Neural cell (in vitro differentiated cells): ENCODE measurements around the gene PTRH1. TPM values are rescaled to one million over a fixed set of nuclear protein-coding genes. Genes with fewer than 3 reads are reported as not detected.

Source experiments
- H2AFZ ChIP-seq: fragments of 200-600, 300-800 bp; sonication (generic), shearing (Covaris generic); 2 replicates; pipeline ENCODE4 v1.6.0; 2014; ENCODE audit warnings: low read depth, mild to moderate bottlenecking, antibody characterized with exemption, low read length, moderate library complexity
- H3F3A ChIP-seq: fragments of 200-600 bp; shearing (Covaris generic); 2 replicates; pipeline ENCODE4 v1.6.1; 2016; ENCODE audit warnings: mild to moderate bottlenecking, moderate library complexity, mixed read lengths, antibody characterized with exemption, low read length; ENCODE audit not compliant: insufficient read depth, poor library complexity, severe bottlenecking
- H3K27ac ChIP-seq: fragments of 200-600, 300-800 bp; sonication (generic), shearing (Covaris generic); 2 replicates; pipeline ENCODE4 v1.5.1; 2014; ENCODE audit warnings: mild to moderate bottlenecking, low read length, moderate library complexity
- H3K27me3 ChIP-seq: fragments of 300-800, 200-600 bp; sonication (generic), shearing (Covaris generic); 2 replicates; pipeline ENCODE4 v1.6.0; 2014; ENCODE audit warnings: mild to moderate bottlenecking, low read depth, low read length, moderate library complexity; ENCODE audit not compliant: insufficient read depth
- H3K36me3 ChIP-seq: fragments of 300-800, 200-600 bp; sonication (generic), shearing (Covaris generic); 2 replicates; pipeline ENCODE4 v1.5.1; 2014; ENCODE audit warnings: mild to moderate bottlenecking, antibody characterized with exemption, low read length, moderate library complexity; ENCODE audit not compliant: insufficient read depth
- H3K4me2 ChIP-seq: fragments of 300-800, 200-600 bp; sonication (generic), shearing (Covaris generic); 2 replicates; pipeline ENCODE4 v1.6.0; 2014; ENCODE audit warnings: mild to moderate bottlenecking, low read length
- H3K4me3 ChIP-seq: fragments of 300-800, 200-600 bp; sonication (generic), shearing (Covaris generic); 2 replicates; pipeline ENCODE4 v1.5.1; 2014; ENCODE audit warnings: mild to moderate bottlenecking, low read length, moderate library complexity
- H3K79me2 ChIP-seq: fragments of 200-600 bp; shearing (Covaris generic); replicated peaks from 2 replicates; pipeline ENCODE4 v1.6.0; 2014; ENCODE audit warnings: mild to moderate bottlenecking, low read length, moderate library complexity; ENCODE audit not compliant: insufficient read depth
- H3K9ac ChIP-seq: fragments of 300-800, 200-600 bp; sonication (generic), shearing (Covaris generic); 2 replicates; pipeline ENCODE4 v1.6.1; 2016; ENCODE audit warnings: mild to moderate bottlenecking, low read length, mixed read lengths
- H3K9me2 ChIP-seq: fragments of 200-600 bp; shearing (Covaris generic); 2 replicates; pipeline ENCODE4 v1.6.1; 2016; ENCODE audit warnings: mild to moderate bottlenecking, low read length, mixed read lengths; ENCODE audit not compliant: insufficient read depth
- H3K9me3 ChIP-seq: fragments of 200-600, 300-800 bp; sonication (generic), shearing (Covaris generic); 2 replicates; pipeline ENCODE4 v1.6.1; 2016; ENCODE audit warnings: mild to moderate bottlenecking, mixed run types, low read length, moderate library complexity, mixed read lengths
- H4K20me1 ChIP-seq: fragments of 200-600 bp; shearing (Covaris generic); 2 replicates; pipeline ENCODE4 v1.6.1; 2016; ENCODE audit warnings: mild to moderate bottlenecking, mixed run types; ENCODE audit not compliant: insufficient read depth
- CTCF ChIP-seq: fragments of 450-650 bp; IDR thresholded peaks from 2 replicates; pipeline ENCODE4 v1.5.1; 2014; ENCODE audit warnings: antibody characterized with exemption, mild to moderate bottlenecking, moderate library complexity; ENCODE audit not compliant: poor library complexity, severe bottlenecking
- EP300 ChIP-seq: fragments of 450-650 bp; conservative IDR thresholded peaks from 2 replicates; pipeline ENCODE4 v1.6.1; 2014; ENCODE audit warnings: antibody characterized with exemption, mild to moderate bottlenecking, moderate library complexity; ENCODE audit not compliant: poor library complexity, severe bottlenecking
- EZH2 ChIP-seq: fragments of 200-600, 300-800 bp; shearing (Covaris generic), sonication (generic); IDR thresholded peaks from 2 replicates; pipeline ENCODE4 v1.6.1; 2014; ENCODE audit warnings: antibody characterized with exemption, low read length, borderline replicate concordance, mild to moderate bottlenecking; ENCODE audit not compliant: insufficient read depth, poor library complexity, severe bottlenecking
- MXI1 ChIP-seq: fragments of 450-650 bp; conservative IDR thresholded peaks from 2 replicates; pipeline ENCODE4 v1.6.1; 2014; ENCODE audit warnings: antibody characterized with exemption, mild to moderate bottlenecking; ENCODE audit not compliant: poor library complexity, severe bottlenecking
- POLR2AphosphoS5 ChIP-seq: IDR thresholded peaks from 2 replicates; pipeline ENCODE4 v1.6.1; 2012
- RAD21 ChIP-seq: fragments of 450-650 bp; conservative IDR thresholded peaks from 2 replicates; pipeline ENCODE4 v1.6.1; 2014; ENCODE audit warnings: antibody characterized with exemption, mild to moderate bottlenecking, moderate library complexity
- REST ChIP-seq: IDR thresholded peaks from 2 replicates; pipeline ENCODE4 v1.6.1; 2012; ENCODE audit warnings: borderline replicate concordance
- SMC3 ChIP-seq: fragments of 450-650 bp; conservative IDR thresholded peaks from 2 replicates; pipeline ENCODE4 v1.6.1; 2014; ENCODE audit warnings: antibody characterized with exemption, mild to moderate bottlenecking, moderate library complexity; ENCODE audit not compliant: poor library complexity
- TAF1 ChIP-seq: IDR thresholded peaks from 2 replicates; pipeline ENCODE4 v1.6.1; 2012; ENCODE audit warnings: low read depth
- polyA plus RNA-seq: library from polyadenylated mRNA; depleted of rRNA; stranded (reverse); fragments of >200 nt; gene quantifications from 2 replicates; pipeline ENCODE4 v1.2.3, GENCODE V29; 2014

PTRH1 gene
- polyA plus RNA-seq, 1 donor from 2014 or later: 20.0 TPM

GRCh38 chr9:127744398-127745110 is 29.1 kb upstream of the PTRH1 start:
- Histone ChIP-seq H3K9me2 (no peaks in the 10 kb centered on the region), H3K36me3 (no peaks in the 10 kb centered on the region)
- TF ChIP-seq POLR2AphosphoS5: no peak
- TF ChIP-seq EZH2: no peak
- no peak for TF ChIP-seq CTCF
- TF ChIP-seq MXI1: no peak
- no peak for TF ChIP-seq TAF1
- TF ChIP-seq RAD21: no peak
- no peak for TF ChIP-seq SMC3
- TF ChIP-seq REST: no peak
- TF ChIP-seq EP300: no peak

GRCh38 chr9:127742435-127743088 is 27.1 kb upstream of the PTRH1 start:
- H3K9ac ChIP-seq: peak overlapping the region; percentile 56
- H2AFZ ChIP-seq: no peak overlapping the region
- no peaks in the 10 kb centered on the region for H3K27me3 ChIP-seq
- no peaks in the 10 kb centered on the region for H3K79me2 ChIP-seq
- H3K27ac ChIP-seq: peak overlapping the region; percentile 64
- H3K4me3 ChIP-seq: peak overlapping the region; percentile 57
- H3K9me2 ChIP-seq: no peaks in the 10 kb centered on the region
- no peaks in the 10 kb centered on the region for H3F3A ChIP-seq
- H3K4me2 ChIP-seq: peak overlapping the region; percentile 63
- no peaks in the 10 kb centered on the region for H3K36me3 ChIP-seq
- no peak for TF ChIP-seq TAF1
- TF ChIP-seq SMC3: peak; percentile 37
- TF ChIP-seq REST: no peak
- peak; percentile 29 for TF ChIP-seq EP300
- TF ChIP-seq RAD21: peak; percentile 54
- no peak for TF ChIP-seq EZH2
- peak; percentile 75 for TF ChIP-seq POLR2AphosphoS5
- TF ChIP-seq MXI1: peak; percentile 53
- peak; percentile 35 for TF ChIP-seq CTCF
- no peaks in the 10 kb centered on the region for H3K9me3 ChIP-seq
- H4K20me1 ChIP-seq: no peaks in the 10 kb centered on the region

More at GRCh38 chr9:127744398-127745110, 29.1 kb upstream of the PTRH1 start:
- no peak overlapping the region for H3K9ac ChIP-seq
- H4K20me1 ChIP-seq: no peaks in the 10 kb centered on the region
- no peak overlapping the region for H3K27ac ChIP-seq
- no peak overlapping the region for H2AFZ ChIP-seq
- H3K27me3 ChIP-seq: no peaks in the 10 kb centered on the region
- H3K4me2 ChIP-seq: no peak overlapping the region
- no peaks in the 10 kb centered on the region for H3F3A ChIP-seq
- H3K9me3 ChIP-seq: no peaks in the 10 kb centered on the region
- H3K79me2 ChIP-seq: no peaks in the 10 kb centered on the region
- no peak overlapping the region for H3K4me3 ChIP-seq
